TTC549 (cell line): ENCODE results near the gene OSBP2.
"Not testable (repeated sequence)": the region's sequence is repeated elsewhere in the genome, so short reads cannot be mapped to it uniquely, and the experiment has no call there.

Experiments
- FAIRE-seq: peaks from 2 replicates; lab custom pipeline; 2012; peaks lifted over from hg19 to GRCh38; lab: Jason Lieb, UNC

Gene OSBP2

DNA sequence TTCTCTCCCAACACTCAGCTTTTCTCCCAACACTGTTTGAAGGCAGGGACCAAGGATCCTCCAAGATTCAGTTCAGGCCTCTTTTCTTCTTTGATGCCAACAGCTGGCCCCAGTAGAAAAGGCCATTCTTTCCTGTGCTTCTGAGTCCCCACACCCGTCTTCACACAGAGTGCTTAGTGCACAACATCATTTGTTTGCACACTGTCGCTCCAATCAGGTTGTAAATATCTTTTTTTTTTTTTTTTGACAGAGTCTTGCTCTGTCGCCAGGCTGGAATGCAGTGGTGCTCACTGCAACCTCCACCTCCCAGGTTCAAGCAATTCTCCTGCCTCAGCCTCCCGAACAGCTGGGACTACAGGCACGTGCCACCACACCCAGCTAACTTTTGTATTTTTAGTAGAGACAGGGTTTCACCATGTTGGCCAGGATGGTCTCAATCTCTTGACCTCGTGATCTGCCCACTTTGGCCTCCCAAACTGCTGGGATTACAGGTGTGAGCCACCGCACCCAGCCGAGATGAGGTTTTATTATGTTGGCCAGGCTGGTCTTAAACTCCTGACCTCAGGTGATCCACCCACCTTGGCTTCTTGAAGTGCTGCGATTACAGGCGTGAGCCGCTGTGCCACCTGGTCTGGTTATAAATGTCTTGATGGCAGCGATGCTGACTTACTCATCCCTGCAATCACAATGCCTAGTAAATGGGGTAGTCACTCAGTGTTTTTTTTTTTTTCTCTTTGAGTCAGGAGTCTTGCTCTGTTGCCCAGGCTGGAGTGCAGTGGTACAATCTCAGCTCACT, 14.6 kb upstream of the OSBP2 start:
- not testable (repeated sequence) for FAIRE-seq

DNA sequence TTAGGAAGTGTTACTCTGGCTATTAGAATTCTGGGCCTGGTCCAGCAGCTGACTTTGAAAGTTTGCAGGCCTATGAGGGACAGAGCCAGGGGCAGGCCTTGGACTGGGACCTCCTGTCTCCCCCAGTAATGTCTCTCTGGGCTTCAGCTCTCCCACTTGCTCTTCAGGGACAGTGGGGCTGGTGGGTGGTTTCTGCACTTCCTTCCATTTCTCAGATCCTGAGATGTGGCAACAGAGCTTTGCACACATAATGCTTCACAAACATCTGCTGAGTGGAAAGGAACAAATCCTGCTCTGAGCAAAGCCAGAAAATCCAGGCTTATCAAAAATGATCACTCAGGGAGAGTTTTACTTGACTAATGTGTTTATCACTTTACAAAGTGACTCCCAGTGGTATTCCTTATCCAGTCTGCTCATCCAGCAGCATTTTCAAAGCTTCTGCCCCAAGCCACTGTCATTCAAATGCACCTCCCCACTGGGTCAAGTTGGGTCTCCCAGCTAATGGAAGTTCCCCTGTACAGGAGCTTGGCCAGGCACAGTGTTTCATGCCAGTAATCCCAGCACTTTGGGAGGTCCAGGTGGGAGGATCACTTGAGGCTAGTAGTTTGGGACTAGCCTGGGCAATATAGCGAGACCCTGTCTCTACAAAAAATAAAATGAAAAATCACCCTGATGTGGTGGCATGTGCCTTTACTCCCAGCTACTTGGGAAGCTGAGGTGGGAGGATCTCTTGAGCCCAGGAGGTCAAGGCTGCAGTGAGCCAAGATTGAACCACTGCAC, 13.5 kb upstream of the OSBP2 start:
- no peak for FAIRE-seq

DNA sequence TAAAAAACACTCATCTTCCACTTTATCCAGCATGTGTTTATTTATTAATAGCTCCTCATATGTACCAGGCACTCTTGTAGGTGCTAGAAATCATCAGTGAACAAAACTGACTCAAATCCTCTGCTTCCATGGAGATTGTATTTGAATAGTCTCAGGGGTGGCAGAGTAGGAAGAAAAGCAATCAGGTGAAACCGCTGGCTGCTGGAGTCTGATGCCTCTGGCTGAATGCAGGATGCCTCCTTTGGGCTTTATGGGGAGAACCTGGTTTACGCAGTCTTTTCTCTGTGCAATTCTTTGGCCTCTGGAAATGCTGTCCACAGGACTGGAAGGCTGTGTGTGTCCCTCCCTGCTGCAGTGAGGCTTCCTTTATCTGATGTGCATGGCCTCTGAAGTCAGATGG, 12.8 kb upstream of the OSBP2 start:
- FAIRE-seq = no peak

DNA sequence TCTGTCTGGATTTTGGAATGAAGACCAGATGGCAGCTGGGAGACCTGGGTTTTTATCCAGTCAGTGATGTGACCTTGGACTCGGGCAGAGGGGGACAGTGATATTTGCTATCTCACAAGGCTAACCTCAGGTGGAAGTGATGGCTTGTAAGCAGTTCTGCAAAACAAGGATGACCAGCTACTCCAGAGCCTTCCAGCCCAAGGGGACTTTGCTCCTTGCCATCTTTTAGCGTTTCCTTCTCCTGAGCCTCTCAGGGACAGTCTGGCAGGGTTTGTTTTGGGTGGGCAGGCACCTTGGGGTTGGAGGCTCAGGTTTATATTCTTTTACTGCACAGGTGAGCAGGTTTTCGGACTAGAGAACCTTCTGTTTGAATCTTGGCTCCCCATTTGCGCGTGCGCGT, 9.5 kb upstream of the OSBP2 start:
- no peak for FAIRE-seq

DNA sequence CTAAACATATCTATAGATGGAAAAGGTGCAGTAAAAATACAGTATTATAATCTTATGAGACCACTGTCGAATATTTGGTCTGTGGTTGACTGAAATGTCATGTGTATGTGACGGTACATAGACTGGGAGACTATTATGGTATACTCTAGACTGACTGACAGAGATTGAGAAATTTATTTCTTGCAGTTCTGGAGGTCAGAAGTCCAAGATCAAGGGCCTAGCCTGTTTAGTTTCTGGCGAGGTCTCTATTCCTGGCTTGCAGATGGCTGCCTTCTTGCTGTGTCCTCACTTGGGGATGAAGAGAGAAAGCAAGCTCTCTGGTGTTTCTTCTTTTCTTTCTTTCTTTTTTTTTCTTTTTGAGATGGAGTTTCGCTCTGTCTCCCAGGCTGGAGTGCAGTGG, 7.3 kb upstream of the OSBP2 start:
- no peak for FAIRE-seq

DNA sequence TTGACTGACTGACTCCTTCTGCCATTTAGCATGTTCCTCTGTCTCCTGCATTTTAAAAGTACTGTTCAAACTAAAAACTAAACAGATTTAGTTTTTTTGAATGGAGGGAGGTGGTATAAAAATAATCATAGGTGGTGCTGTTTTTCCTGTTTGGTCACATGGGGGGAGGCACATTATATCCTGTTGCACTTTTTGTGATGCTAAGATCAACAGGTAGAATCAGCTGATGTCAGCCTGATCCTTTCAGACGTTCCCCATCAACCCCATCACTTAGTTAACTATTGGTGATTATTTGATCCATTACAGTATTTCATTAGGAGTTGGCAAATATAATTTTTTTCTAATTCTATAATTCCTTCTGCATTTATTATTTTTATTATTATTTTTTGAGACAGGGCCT, 5.1 kb upstream of the OSBP2 start:
- FAIRE-seq = no peak

DNA sequence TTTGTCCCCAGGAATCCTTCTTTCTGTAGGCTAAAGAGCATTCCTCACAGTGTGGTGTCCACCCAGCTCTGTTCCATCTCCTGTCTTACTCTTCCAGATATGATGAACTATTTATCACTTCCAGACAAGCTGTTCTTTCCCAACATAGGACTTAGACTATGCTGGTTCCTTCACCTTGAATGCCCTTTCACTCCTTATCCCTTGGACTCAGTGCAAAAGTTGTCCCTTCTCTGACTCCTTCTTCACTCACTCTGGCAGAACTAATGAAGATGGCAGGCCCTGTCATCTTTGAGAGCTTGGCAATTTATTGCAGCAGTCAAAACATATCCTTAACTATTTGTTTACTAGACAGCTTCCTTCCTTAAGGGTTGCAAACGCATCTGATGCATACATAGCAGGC, 3.5 kb upstream of the OSBP2 start:
- no peak for FAIRE-seq

DNA sequence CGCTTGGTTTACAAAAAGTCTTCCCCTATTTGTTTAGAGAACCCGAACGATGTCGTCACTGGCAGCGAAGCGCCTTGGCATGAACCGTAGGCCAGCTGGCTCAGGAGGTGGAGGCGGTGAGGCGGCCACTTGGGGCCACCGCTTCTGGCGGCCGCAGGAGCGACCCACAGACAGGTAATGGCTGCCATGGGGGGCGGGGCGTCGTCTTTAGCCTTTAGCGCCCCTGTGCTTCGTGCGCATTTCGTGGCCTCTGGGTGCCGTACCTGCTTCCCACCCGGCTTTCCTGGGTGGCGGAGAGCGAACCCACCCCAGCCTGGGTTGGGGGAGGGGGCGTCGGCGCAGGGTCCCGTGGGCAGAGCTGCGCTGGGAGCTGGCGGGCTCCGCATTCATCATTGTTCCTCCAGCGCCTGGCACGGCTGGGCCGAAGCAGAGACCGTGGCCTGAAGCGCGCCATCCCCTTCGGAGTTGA, 469 bp upstream of the OSBP2 start:
- no peak for FAIRE-seq

DNA sequence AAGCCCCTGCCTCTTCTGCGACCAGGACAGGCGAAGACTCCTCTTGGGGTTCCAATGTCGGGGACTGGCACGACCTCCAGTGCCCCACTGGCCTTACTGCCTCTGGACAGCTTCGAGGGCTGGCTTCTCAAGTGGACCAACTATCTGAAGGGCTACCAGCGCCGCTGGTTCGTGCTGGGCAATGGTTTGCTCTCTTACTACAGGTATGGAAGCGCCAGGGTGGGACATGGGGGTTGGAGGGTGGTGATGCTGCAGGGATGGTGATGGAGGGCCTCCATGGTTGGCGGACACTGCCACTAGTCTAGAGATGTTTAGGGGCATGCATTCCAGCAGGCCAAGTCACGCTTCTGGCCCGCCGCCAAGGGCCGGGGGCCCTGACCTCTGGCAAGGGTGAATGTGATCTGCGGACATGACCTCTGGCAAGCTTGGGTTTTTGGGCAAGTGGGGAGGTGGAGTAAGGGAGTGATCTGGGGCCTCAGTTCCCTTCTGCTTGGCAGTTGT, 727 bp downstream of the OSBP2 start:
- no peak for FAIRE-seq

DNA sequence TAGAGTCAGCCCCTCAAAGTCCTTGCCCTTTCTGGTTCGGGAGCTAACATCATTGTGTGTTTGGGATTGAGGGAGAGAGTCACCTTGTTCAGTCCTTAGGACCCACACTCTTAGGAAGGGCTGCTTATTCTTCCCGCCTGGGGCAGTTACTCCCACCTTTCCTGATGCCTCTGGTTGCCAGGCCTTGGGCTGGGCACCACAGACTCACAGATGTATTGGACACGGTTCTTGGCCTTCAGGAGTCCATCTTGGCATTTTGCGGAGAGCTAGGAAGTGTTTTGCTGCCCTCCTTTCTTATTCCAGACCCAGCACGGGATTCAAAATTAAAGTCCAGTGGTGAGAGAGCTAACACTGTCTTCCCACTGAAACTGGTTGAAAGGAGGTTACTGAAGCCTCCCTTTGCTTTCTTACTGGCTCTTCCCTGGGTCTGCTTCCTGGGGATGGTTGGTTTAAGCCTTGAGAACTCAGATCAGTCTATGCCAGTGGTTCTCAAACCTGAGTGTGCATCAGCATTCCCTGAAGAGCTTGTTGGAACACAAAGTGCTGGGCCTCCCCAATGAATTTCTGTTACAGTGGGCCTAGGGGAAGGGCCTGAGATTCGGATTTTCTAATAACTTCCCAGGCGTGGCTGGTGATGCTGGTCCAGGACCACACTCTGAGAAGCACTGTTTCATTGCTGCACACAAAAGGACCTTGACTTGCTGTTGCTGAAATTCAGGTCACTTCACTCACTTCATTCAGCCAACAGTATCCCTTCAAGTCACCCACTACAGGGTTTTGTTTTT, 1.4 kb downstream of the OSBP2 start:
- no peak for FAIRE-seq

DNA sequence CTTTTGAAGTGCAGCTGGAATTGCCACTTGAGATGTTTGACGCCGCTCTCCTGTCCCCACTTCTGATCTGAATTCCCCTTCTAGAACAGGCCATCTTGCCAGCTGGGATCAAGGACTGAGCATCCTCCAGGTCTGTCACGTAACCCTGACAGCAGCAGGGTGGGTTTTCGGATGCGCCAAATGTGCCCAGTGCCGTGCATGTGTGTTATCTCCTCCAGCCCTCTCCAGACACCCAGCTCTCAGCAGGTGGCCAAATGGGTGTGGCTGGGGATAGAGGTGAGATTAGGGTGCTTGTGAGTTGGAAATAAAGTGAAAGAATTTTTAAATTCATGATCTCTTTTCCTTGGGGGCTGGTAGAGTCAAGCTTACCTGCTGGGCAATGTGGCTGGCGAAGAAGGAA, 3.3 kb downstream of the OSBP2 start:
- FAIRE-seq = no peak

DNA sequence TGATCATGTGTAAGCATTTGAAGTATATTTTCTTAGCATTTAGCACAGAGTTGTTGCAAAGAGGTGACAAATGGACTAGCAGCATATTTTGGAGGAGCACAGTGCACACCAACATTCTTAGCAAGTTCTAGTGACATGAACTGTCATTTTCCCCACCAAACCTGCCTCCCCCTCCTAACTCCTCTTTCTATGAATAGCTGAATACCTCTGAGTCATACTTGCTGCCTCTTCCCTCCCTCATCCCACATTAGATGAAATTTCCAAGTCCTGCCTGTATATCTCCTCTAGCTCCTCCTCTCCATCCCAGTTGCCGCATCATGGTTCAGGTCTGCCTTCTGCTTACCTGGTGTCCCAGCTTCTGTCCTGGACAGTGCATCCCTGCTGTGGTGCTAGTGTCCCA, 7.2 kb downstream of the OSBP2 start:
- FAIRE-seq = no peak

DNA sequence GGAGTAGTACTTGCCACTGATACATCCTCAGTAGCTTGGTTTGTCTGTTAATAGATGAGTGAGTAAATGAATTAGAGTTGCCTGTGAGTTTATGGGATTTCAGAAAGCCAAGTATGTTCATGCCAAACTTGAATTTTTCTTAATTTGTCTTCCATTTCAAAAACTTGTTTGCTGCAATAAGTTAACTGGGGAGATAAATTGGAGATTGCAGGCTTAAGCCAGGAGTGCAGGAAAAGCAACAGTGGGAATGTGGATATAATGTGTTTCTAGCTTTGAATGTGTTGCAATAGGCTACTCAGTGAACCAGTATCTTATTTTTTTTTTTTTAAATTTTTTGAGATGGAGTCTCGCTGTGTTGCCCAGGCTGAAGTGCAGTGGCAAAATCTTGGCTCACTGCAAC, 8.2 kb downstream of the OSBP2 start:
- no peak for FAIRE-seq

DNA sequence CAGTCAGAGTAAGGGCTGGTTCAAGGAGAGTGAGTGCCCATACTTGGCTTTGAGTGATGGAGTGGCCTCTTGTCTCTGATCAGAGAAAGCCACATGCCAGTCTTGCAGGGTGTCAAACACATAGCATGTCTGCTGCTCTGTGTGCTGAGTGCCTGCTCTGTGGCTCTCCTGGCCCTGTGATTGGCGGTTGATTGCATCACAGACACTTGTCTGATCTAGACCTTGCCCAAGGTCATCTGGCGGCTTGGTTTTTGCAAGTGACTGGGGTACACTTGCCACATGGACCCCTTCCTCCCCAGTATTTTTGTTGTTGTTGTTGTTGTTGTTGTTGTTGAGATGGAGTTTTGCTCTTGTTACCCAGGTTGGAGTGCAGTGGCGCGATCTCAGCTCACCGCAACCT, 10.3 kb downstream of the OSBP2 start:
- no peak for FAIRE-seq

DNA sequence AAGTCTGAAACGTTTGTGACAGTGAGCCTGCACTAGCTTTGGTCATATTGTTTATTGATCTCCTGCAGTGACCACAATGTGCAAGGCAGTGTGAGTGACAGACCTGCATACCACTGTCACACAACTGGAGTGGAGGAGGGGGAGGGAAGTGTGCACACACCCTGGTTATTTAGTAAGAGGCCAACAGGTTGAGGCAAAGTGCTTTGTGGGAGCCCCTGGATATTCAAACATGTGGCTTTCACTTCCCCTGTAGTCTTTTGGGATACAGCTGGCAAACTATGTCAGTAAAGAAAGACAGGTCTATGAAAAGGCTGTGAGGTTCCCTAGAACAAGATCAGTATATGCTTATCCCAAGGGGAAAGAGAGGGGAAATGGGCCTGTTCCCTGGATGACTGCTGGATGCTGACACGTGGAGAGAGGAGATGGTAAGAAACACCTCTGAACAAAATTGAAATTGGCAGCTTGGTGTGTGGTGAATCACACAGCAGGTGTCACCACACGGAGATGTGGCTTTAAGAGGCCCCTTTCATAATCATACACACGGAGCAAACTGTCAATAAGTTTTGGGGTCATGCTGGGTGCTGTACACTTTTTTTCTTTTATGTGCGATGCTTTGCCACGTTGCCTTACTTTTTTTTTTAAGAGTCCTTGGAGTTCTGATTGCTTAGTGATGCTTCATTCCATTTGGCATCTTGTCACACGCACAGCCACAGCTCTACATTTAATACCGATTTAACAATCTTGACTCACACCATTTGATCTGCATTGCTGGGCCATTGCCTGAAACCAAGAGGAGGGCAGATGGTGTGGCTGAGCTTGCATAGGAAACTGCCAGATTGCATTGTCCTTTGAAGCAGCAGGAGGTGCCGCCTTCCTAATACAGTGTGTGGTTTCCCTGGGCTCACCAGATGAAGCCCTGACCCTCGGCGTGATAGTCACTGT, 11.3 kb downstream of the OSBP2 start:
- no peak for FAIRE-seq

DNA sequence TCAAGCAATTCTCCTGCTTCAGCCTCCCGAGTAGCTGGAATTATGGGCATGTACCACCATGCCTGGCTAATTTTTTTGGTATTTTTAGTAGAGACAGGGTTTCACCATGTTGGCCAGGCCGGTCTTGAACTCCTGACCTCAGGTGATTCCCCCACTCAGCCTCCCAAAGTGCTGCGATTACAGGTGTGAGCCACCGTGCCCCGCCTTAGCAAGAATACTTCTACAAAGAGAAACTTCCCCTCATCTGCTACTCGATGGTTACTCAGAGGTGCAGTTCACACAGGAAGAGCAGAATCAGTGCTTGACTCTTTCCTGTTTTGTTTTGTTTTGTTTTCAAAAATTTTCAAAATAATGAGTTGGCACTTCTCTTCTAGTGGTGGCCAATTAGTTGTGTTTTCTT, 15.3 kb downstream of the OSBP2 start:
- FAIRE-seq = not testable (repeated sequence)

DNA sequence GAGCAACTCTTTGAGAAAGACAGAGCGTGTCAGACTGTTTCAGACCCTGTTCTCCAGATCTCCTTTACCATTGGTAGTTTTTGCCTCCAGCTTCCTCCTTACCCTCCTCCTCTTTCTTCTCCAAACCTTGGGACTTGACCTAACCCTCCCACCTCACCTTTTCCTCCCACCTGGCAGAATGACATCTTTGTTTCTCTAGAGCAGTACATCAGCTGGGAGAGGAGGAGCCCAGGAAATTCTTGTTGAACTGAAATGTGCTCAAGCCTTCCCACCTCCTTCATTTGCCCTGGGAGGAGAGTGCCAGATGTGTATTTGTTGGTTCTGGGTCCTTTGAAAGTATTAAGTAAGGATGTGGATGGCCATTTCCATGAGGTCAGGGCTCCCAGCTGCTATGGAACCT, 17.4 kb downstream of the OSBP2 start:
- no peak for FAIRE-seq

DNA sequence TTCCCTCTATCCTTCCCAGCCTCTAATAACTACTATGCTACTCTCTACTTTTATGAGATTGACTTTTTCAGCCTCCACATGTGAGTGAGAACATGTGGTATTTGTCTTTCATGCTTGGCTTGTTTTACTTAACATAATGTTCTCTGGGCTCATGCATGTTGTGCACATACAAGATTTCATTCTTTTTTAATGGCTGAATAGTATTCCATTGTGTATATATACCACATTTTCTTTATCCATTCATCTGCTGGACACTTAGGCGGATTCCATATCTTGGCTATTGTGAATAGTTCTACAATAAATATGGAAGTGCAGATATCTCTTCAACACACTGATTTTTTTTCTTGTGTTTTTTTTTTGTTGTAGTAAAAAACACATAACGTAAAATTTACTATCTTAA, 19.4 kb downstream of the OSBP2 start:
- no peak for FAIRE-seq

DNA sequence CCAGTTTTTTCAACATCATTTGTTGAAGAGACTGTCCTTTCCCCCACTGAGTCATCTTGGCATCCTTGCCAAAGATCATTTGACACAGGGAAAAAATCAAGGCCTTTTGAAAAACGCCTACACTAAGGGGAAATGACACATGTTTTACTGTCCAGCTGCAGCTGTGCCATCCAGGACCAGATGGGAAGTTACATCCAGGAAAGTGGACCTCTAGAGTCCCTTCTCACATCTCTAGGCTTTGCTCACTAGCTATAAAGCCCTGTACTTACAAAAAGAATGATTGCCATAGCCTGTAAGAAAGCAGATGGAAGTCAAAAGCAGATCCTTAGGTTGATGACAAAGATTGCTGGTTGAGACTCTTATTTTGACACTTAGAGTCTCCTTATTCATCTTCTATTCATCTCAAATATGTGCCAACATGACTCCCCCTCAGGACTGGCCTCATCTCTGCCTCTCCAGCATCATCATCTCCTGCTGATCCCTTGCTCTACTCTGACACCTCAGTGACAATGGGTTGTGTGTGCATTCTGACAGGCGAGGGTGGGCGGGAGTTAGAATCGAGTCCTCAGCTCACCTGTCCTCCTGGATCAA, 22.8 kb downstream of the OSBP2 start:
- no peak for FAIRE-seq

DNA sequence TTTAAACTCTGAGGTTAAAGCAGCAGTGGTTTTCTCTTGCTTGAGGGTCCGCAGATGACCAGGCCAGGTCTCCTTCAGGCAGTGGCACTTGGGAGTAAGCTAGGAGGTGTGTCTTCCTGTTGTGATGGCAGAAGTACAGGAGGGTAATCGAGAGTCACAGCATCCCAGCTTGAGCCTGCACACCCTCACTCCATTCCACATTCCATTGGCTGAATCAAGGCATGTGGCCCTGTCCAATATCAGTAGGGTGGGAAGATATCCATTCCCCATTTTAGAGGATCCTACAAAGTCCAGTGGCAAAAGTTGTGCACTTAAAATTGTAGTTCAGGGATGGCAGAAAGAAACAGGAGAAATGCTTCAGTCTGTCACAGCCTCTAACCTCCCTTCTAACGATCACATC, 23.3 kb downstream of the OSBP2 start:
- FAIRE-seq = no peak

DNA sequence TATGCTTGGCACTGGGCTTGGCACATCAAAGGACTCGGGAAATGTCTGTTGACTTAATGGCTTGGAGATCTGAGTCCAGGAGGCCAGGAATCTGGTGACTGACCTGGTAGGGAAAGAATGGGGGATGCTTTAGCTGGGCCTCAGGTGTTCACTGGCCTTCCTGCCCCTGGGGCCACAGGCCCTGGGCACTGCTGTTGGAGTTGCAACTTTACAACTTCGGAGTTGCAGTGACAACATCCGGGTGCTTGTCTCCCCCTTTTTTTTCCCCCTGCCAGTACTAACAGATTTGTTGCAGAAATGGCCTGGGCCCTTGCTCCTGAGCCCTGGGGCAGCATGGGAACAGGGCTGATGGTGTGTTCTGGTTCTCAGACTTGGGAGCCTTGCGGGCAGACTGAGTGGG, 23.8 kb downstream of the OSBP2 start:
- FAIRE-seq = no peak
